Hematopoietic multipotent progenitor cell treated with erythropoietin and hydrocortisone succinate and interleukin-3 and kit ligand, for 17 days (in vitro differentiated cells): ENCODE data around the gene RASA4B.
A peak's percentile ranks its signal among the peaks of the same experiment; 100 is the strongest.
"Not testable (repeated sequence)": the region's sequence is repeated elsewhere in the genome, so short reads cannot be mapped to it uniquely, and the experiment has no call there.

Source experiments
- DNase-seq: peaks from one replicate; pipeline ENCODE4 v3.0.0-alpha.2; 2015; ENCODE audit warnings: low spot score

Gene RASA4B

GRCh38 chr7:102517550-102518147 lies at the start of gene RASA4B:
Gene RASA4B (minus strand): TSS chr7:102517777. CDS start chr7:102517710, 67 bp downstream.
- DNase-seq, result not testable (repeated sequence)

DNA sequence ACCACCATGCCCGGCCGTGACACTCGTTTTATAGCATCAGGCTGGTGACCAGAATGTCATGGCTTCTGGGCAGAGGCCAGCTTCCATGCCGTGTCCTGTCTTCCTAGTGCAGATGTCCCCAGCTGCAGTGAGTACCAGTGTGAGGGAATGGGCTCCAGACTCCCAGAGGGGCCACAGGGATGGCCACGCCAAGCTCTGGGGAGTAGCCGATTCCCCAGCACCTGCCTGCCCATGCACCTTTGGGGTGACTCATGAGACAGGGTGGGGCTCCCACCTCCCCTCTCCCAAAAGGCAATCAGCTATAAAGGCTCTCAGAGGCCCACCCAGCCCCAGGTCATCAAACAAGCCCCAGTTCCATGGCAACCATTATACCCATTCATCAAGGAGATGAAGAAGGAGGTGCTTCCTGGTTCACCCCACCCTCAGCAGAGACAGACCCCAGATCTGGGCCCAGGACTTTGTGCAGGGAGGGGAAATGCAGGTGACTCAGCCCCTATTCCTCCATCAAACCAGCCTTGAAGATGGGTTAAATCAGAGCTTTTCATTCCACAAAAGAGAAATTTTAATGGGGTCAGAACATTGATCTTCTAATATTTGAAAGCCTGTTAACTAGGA lies 33.3 kb upstream of the RASA4B start, which contains the start of gene SPDYE2:
Gene SPDYE2, plus strand, starts transcription at position 419 of the 615 bp plus-strand sequence. CDS start 2,030 bp downstream, outside the sequence.
- not testable (repeated sequence) for DNase-seq

GRCh38 chr7:102546353-102546752 lies 28.8 kb upstream of the RASA4B start:
- DNase-seq, result not testable (repeated sequence)

- not testable (repeated sequence) for DNase-seq
Measured at GRCh38 chr7:102545288-102545687, 27.7 kb upstream of the RASA4B start.

GRCh38 chr7:102544372-102544771 lies 26.8 kb upstream of the RASA4B start:
- not testable (repeated sequence) for DNase-seq

DNA sequence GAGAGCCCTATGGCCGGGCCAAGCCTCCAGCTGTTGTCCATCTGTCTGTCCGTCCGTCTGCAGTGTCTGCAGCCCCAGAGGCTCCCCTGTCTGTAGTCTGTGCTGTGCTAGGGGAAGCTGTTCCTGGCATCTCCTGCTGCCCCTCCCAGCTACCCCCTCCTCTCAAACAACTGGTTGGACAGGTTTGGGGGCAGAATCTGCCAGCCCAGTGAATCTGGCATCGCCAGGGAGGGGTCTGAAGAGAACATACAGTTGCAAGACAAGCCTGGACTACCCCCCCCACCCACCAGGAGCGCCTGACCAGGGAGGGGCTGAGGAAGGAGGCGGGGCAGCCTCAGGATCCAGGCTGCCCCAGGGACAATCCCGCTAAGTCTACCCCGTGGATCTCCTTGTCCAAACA lies 26.0 kb upstream of the RASA4B start, which contains the start of gene UPK3BL2:
Gene UPK3BL2, minus strand, starts transcription at position 101 of the 400 bp plus-strand sequence. Its CDS starts 60 bp downstream, at position 41.
- not testable (repeated sequence) for DNase-seq

DNA sequence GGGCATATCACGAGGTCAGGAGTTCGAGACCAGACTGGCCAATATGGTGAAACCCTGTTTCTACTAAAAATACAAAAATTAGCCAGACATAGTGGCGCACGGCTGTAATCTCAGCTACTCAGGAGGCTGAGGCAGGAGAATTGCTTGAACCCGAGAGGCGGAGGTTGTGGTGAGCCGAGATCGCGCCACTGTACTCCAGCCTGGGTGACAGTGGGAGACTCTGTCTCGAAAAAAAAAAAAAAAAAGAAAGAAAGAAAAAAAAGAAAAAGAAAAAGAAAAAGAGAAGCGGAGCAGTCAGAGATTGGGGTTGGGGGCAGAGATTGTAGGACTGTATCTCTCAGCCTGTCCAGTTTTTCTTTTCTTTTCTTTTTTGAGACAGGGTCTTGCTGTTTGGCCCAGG lies 25.2 kb upstream of the RASA4B start:
- not testable (repeated sequence) for DNase-seq

DNA sequence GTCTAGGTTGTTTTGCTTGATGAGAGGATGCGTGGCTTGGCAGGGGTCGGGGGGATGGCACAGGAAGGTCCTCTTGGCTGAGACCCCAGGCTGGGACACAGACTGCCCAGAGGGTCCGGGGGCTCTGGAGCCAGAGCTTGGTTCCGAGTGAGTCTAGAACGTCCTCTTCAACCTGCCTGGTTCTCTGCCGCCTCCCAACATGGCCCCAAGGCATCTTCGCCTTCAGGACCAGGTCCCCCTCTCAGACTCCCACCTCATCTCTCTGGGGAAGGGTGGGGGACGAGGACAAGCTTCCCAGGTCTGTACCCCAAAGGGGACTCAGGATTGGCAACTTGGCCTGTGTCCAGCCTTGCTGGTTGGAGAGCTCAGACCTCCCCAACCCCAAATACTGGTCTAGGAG lies 24.5 kb upstream of the RASA4B start:
- not testable (repeated sequence) for DNase-seq

DNA sequence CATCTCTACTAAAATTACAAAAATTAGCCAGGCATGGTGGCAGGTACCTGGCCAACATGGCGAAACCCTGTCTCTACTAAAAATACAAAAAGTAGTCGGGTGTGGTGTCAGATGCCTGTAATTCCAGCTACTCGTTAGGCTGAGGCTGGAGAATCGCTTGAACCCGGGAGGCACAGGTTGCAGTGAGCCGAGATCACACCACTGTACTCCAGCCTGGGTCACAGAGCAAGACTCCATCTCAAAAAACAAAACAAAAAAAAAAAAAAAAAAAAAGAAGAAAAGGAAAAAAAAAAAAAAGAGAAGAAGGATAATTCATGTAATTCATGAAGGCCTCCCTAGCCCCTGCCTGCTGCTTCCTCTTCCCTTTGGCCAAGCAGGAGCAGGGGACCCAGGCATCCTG lies 23.0 kb upstream of the RASA4B start:
- not testable (repeated sequence) for DNase-seq

GRCh38 chr7:102535062-102535615 lies 17.6 kb upstream of the RASA4B start:
- DNase-seq, result not testable (repeated sequence)

DNA sequence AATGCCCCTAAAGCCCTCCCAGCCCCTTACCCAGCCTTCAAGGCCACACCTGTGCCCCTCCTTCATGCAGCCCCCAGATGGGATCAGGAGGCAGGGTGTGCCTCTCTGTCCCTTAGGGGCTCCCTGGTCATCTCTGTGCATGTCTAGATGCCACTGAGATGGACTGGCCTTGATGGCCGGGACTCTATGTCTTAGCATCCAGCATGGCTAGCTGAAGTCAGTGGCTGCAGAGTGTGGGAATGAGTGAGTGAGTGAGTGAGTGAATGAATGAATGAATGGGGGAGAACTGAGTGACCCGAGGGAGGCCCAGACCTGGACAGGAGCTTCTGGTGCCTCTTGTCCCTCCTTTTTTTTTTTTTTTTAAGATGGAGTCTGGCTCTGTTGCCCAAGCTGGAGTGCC lies 14.6 kb upstream of the RASA4B start:
- DNase-seq, result not testable (repeated sequence)

DNA sequence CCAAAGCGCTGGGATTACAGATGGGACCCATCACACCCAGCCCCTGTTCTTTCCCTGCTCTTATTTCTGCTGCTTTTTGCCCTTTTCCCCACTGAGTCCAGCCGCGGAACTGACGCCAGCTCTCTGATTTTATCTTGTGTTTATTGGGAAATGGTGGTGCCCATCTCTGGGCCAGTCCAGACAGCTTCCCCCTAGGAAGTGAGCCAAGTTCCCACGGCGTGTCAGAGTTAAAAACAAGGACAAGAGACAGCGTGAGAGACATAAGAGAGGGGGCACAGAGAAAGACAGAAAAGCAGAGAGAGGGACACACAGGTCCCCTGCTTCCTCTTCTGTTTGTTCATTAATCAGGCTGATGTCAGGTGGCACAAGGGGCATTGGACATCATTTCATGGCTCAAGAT lies 14.0 kb upstream of the RASA4B start:
- not testable (repeated sequence) for DNase-seq

- DNase-seq, result not testable (repeated sequence)
Measured at GRCh38 chr7:102527822-102528793, 10.5 kb upstream of the RASA4B start.

- DNase-seq, result not testable (repeated sequence)
Measured at GRCh38 chr7:102527182-102527581, 9.6 kb upstream of the RASA4B start.

GRCh38 chr7:102524803-102525202 lies 7.2 kb upstream of the RASA4B start:
- not testable (repeated sequence) for DNase-seq

- not testable (repeated sequence) for DNase-seq
Measured at GRCh38 chr7:102520797-102521196, 3.2 kb upstream of the RASA4B start.

- DNase-seq, result not testable (repeated sequence)
Measured at GRCh38 chr7:102516951-102517350, 626 bp downstream of the RASA4B start.

DNA sequence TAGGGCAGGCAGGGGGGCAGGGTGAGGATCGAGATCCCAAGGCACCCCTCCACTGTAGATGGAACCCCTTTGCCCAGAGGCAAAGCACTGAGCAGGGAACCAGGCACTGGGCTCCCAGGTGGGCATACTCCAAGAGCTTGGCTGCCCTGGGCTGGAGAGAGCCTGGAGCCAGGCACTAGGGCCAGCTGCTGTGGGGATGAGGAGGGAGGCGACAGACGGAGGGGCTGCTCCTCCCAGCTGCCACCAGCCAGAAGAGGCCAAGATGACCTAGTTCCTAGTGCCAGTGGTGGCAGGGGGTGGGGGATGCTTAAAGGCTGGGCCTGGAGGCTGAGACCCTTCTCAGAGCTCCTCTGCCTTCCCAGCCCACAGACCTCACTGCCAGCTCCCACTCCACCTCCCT lies 1.7 kb downstream of the RASA4B start:
- not testable (repeated sequence) for DNase-seq

DNA sequence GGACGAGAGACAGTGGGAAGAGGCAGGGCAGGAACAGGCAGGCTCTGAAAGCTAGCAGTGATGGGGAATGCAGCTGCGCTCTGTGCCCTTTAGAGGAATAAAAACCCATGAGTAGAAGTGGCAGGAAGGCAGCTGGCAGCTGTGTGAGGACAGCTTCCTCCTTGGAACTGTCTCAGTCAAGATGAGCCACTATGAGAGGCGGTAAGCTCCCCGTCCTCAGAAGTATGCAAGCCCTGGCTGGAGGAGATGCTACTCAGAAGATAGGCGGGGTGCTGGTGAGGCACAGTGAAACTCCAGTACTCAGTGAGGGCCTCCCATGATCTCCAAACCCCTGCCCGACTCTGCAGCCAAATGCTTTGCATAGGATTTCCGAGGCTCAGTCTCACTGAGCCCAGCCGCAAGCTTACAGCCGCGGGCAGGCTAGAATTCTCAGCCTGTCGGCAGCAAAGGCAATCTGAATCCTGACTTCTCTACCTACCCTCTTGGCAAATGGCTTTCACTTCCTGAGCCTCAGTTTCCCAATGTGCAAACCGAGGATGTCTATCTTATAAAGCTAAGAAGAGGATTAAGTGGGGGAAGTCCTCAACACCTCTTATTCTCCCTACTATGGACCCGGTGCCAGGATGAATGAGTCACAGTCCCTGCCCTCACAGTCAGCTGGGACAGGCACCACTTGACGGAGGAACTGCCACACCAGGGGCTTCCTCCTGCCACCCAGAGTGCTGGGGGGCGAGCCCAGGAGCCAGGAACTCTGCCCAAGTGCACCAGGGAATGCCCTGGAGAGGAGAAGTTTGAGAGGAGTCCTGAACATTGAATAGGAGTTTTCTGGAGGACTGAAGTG lies 2.5 kb downstream of the RASA4B start:
- not testable (repeated sequence) for DNase-seq

DNA sequence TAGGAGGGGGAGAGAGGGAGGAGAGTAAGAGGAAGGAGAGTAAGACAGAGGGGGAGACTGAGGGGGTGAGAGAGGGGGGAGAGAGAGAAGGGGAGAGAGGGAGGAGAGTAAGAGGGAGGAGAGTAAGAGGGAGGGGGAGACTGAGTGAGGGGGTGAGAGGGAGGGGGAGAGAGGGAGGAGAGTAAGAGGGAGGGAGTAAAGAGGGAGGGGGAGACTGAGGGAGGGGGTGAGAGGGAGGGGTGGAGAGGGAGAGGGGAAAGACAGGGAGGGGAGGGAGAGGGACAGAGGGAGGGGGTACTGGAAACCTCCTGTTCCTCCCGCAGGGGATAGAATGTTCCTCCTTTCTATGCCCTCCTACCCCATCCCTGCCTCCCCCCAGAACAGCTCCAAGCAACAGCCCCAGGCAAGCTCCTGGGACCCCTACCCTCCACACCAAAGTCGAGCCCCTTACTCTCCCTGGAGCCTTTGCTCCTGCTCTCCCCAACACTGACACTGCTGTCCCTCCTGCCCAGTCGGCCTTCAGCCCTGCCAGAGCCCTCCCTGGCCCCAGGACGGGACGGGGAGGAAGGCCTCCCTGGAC lies 4.8 kb downstream of the RASA4B start:
- DNase-seq, result peak; percentile 1
